ENCODE data around the gene CDH2.
"Not testable (repeated sequence)": the region's sequence is repeated elsewhere in the genome, so short reads cannot be mapped to it uniquely, and the experiment has no call there.

Gene CDH2

DNA sequence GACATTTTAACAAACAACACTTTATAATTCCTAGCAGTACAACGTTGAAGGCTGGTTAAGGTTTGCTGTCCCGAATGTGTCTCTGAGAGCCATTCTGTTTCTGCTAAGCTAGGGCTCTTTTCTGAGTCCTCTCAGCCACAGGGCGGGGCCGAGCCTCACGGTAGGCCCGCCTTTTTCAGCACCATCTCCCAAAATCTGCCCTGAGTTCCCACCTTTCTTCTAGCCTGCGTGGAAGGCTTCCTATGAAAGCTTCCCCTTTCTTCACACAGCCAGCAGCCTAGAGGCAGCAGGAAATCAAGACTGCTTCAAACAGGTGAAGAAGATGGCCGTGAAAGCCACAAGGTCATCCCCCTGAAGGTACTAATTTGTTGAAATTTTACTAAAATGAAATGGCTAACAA, 255.5 kb downstream of the CDH2 start:
- DNase-seq (ENCODE audit: low spot score): no peak

DNA sequence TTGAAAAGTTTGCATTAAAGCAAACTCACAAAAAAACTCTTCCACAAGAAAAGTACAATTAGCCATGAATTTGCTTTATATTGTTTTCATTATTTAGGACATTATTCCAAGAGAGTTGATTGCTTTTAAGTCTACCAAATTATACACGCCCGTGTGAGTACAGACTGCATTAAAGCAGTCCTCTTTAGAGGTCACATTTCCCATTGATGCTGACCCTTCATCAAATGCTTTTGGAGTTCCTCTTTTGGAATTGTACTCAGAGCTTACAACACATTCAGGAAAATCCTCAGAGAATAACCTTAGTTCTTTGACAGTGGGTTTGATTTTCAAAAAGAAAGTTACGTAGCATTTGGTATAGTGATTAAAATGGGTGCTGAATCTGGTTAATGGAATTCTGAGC, 256.1 kb downstream of the CDH2 start:
- DNase-seq (ENCODE audit: low spot score): no peak

GRCh38 chr18:27906189-27906588, 270.7 kb downstream of the CDH2 start:
- not testable (repeated sequence) for DNase-seq (ENCODE audit: low spot score)

- no peak for DNase-seq (ENCODE audit: low spot score)
Observed at GRCh38 chr18:27903906-27904305, 273.0 kb downstream of the CDH2 start.

- no peak for DNase-seq (ENCODE audit: low spot score)
Observed at GRCh38 chr18:27901424-27902226, 275.3 kb downstream of the CDH2 start.

Data from AG20443 (cell line).